IMR-90 (cell line): Measurements from ENCODE around the gene GJC2. TPM values are rescaled to one million over a fixed set of nuclear protein-coding genes. Genes with fewer than 3 reads are reported as not detected.

Experiments used
- ATAC-seq: fragments of 200-7000 bp; cut with Tn5 transposase; 2 replicates; pipeline ENCODE4 v1.9.1; 2020; ENCODE audit warnings: low read depth, mild to moderate bottlenecking, moderate library complexity
- BruUV-seq: library from RNA; stranded (reverse); fragments of 400-500 nt; replicated peaks from 2 replicates; lab custom pipeline; 2021; lab: Mats Ljungman, UMichigan
- CTCF ChIA-PET: fragments of 300-600 bp; formaldehyde crosslinking; extraction: SDS; loops from one replicate; lab custom pipeline; 2021; ENCODE audit warnings: antibody characterized with exemption; lab: Yijun Ruan, JAX
- POLR2A ChIA-PET: fragments of 300-600 bp; sonication (Branson Sonifier 250); formaldehyde crosslinking; loops from one replicate; lab custom pipeline; 2022; ENCODE audit warnings: antibody characterized with exemption; ENCODE audit not compliant: unreplicated experiment; lab: Charles Lee
- DNase-seq: peaks from one replicate; pipeline ENCODE4 v3.0.0; 2013
- H2AFZ ChIP-seq: replicated peaks from 2 replicates; pipeline ENCODE3; 2013; ENCODE audit warnings: low read length, mild to moderate bottlenecking; ENCODE audit not compliant: poor library complexity
- H2AK5ac ChIP-seq: 2 replicates; pipeline ENCODE4 v1.6.1; 2013; ENCODE audit warnings: low read depth, low read length, inconsistent platforms
- H2AK9ac ChIP-seq: replicated peaks from 2 replicates; pipeline ENCODE3; 2013; ENCODE audit warnings: mild to moderate bottlenecking, low read depth, low read length, moderate library complexity; ENCODE audit not compliant: poor library complexity
- H2BK120ac ChIP-seq: 2 replicates; pipeline ENCODE4 v1.6.1; 2013; ENCODE audit warnings: low read depth, low read length, inconsistent platforms
- H2BK15ac ChIP-seq: 3 replicates; pipeline ENCODE4 v1.6.1; 2013; ENCODE audit warnings: low read depth, low read length, inconsistent platforms
- H2BK20ac ChIP-seq: 2 replicates; pipeline ENCODE4 v1.6.1; 2013; ENCODE audit warnings: low read depth, mild to moderate bottlenecking, inconsistent platforms, low read length, moderate library complexity
- H2BK5ac ChIP-seq: 2 replicates; pipeline ENCODE4 v1.6.1; 2013; ENCODE audit warnings: mild to moderate bottlenecking, low read depth, low read length, inconsistent platforms; ENCODE audit not compliant: poor library complexity, severe bottlenecking
- H3K14ac ChIP-seq: replicated peaks from 2 replicates; pipeline ENCODE4 v1.6.1; 2013; ENCODE audit warnings: low read depth, low read length, inconsistent platforms
- H3K18ac ChIP-seq: 2 replicates; pipeline ENCODE4 v1.6.1; 2013; ENCODE audit warnings: low read depth, low read length, control low read depth
- H3K23ac ChIP-seq: 2 replicates; pipeline ENCODE4 v1.6.1; 2013; ENCODE audit warnings: low read depth, low read length, inconsistent platforms
- H3K27ac ChIP-seq: 2 replicates; pipeline ENCODE4 v1.5.1; 2013; ENCODE audit warnings: mild to moderate bottlenecking, control low read depth, low read length; ENCODE audit not compliant: insufficient read depth
- H3K27me3 ChIP-seq: 2 replicates; pipeline ENCODE4 v1.6.1; 2013; ENCODE audit warnings: low read length; ENCODE audit not compliant: control insufficient read depth, insufficient read depth
- H3K36me3 ChIP-seq: 2 replicates; pipeline ENCODE4 v1.6.1; 2013; ENCODE audit warnings: low read length, mixed read lengths; ENCODE audit not compliant: control insufficient read depth, insufficient read depth
- H3K4ac ChIP-seq: 2 replicates; pipeline ENCODE4 v1.6.1; 2013; ENCODE audit warnings: low read depth, low read length, inconsistent platforms
- H3K4me1 ChIP-seq: 2 replicates; pipeline ENCODE4 v1.6.1; 2013; ENCODE audit warnings: low read length, mixed read lengths; ENCODE audit not compliant: control insufficient read depth, insufficient read depth
- H3K4me2 ChIP-seq: 2 replicates; pipeline ENCODE4 v1.6.1; 2013; ENCODE audit warnings: low read depth, mild to moderate bottlenecking, control low read depth, low read length, moderate library complexity
- H3K4me3 ChIP-seq: 2 replicates; pipeline ENCODE4 v1.5.1; 2013; ENCODE audit warnings: low read depth, mild to moderate bottlenecking, control low read depth, low read length, moderate library complexity; ENCODE audit not compliant: insufficient read depth
- H3K56ac ChIP-seq: 2 replicates; pipeline ENCODE4 v1.6.1; 2013; ENCODE audit warnings: low read length, inconsistent platforms; ENCODE audit not compliant: insufficient read depth; ENCODE audit errors: extremely low read depth
- H3K79me1 ChIP-seq, 2 experiments: 2 replicates each; pipeline ENCODE4 v1.6.1; 2013; ENCODE audit warnings: low read length in 2 of 2, inconsistent platforms in 1 of 2, low read depth in 1 of 2
- H3K9ac ChIP-seq: 2 replicates; pipeline ENCODE4 v1.6.1; 2013; ENCODE audit warnings: low read depth, low read length, control low read depth
- H3K9me1 ChIP-seq: 2 replicates; pipeline ENCODE4 v1.6.1; 2013; ENCODE audit warnings: low read length, inconsistent platforms; ENCODE audit not compliant: insufficient read depth
- H3K9me3 ChIP-seq: 2 replicates; pipeline ENCODE4 v1.6.1; 2013; ENCODE audit warnings: low read length; ENCODE audit not compliant: control insufficient read depth, insufficient read depth
- H4K20me1 ChIP-seq: 2 replicates; pipeline ENCODE4 v1.6.1; 2013; ENCODE audit warnings: low read length, inconsistent platforms; ENCODE audit not compliant: insufficient read depth
- H4K5ac ChIP-seq: 2 replicates; pipeline ENCODE4 v1.6.1; 2013; ENCODE audit warnings: mild to moderate bottlenecking, low read depth, low read length, control low read depth
- H4K8ac ChIP-seq, 2 experiments: 2 replicates each; pipeline ENCODE4 v1.6.1; 2013; ENCODE audit warnings: low read depth in 2 of 2, low read length in 2 of 2, control low read depth in 1 of 2, inconsistent platforms in 1 of 2
- H4K91ac ChIP-seq: 2 replicates; pipeline ENCODE4 v1.6.1; 2013; ENCODE audit warnings: low read depth, low read length, inconsistent platforms; ENCODE audit not compliant: insufficient read depth
- BHLHE40 ChIP-seq: fragments of 150-350 bp; IDR thresholded peaks from 2 replicates; pipeline ENCODE4 v1.6.1; 2016; ENCODE audit warnings: mild to moderate bottlenecking, low read depth, low read length
- CEBPB ChIP-seq: IDR thresholded peaks from 2 replicates; pipeline ENCODE4 v1.6.1; 2012; ENCODE audit warnings: low read depth, low read length, improper control_type of control experiment
- MAFK ChIP-seq: IDR thresholded peaks from 2 replicates; pipeline ENCODE4 v1.6.1; 2012; ENCODE audit warnings: low read depth, low read length, improper control_type of control experiment
- MXI1 ChIP-seq: IDR thresholded peaks from 2 replicates; pipeline ENCODE4 v1.6.1; 2012; ENCODE audit warnings: low read depth, mild to moderate bottlenecking, low read length, moderate library complexity, borderline replicate concordance
- NFE2L2 ChIP-seq: fragments of 150-350 bp; IDR thresholded peaks from 2 replicates; pipeline ENCODE4 v1.6.1; 2016; ENCODE audit warnings: low read depth, mild to moderate bottlenecking, low read length
- POLR2A ChIP-seq: IDR thresholded peaks from 2 replicates; pipeline ENCODE4 v1.6.1; 2012; ENCODE audit warnings: mild to moderate bottlenecking, low read depth, low read length
- RAD21 ChIP-seq: IDR thresholded peaks from 2 replicates; pipeline ENCODE4 v1.6.1; 2012; ENCODE audit warnings: low read length, improper control_type of control experiment
- RFX5 ChIP-seq: IDR thresholded peaks from 2 replicates; pipeline ENCODE4 v1.8.0; 2012; ENCODE audit warnings: low read depth, mild to moderate bottlenecking, low read length, moderate library complexity
- WGBS, 2 experiments: methylation state at CpG; one replicate each; pipeline versions ENCODE4 v1.1.5 to v1.1.7; 2013; ENCODE audit warnings: missing lambda C conversion rate in 2 of 2; ENCODE audit not compliant: insufficient read length in 1 of 2; ENCODE audit errors: extremely low coverage in 2 of 2; 5-methylcytosine and 5-hydroxymethylcytosine counted together
- dilution Hi-C: fragments of 300-500 bp; cut with HindIII; formaldehyde crosslinking; loops from one replicate; pipeline ENCODE4 v1.14.3; 2018; ENCODE audit warnings: low sequenced_read_pairs; ENCODE audit not compliant: unreplicated experiment
- in situ Hi-C: fragments of 300-500 bp; cut with MboI; formaldehyde crosslinking; loops from 3 replicates; pipeline ENCODE4 v1.14.3; 2019; ENCODE audit warnings: low sequenced_read_pairs, inconsistent platforms, mixed read lengths
- intact Hi-C: fragments of 100-400 bp; cut with micrococcal nuclease; formaldehyde crosslinking; loops from 2 replicates; pipeline ENCODE4 v1.10.0; 2022
- polyA plus RNA-seq, 3 experiments: library from polyadenylated mRNA; depleted of rRNA; stranded (reverse); fragments of >200 nt; gene quantifications; 2 replicates each; pipeline ENCODE4 v1.2.3, GENCODE V29; 2012; ENCODE audit warnings: low replicate concordance in 1 of 3
- total RNA-seq: library from RNA; depleted of rRNA; stranded (reverse); fragments of >200 nt; gene quantifications from 2 replicates; pipeline ENCODE4 v1.2.3, GENCODE V29; 2012
- TF ChIP-seq, protein P1 (sequence below): conservative IDR thresholded peaks from 2 replicates; pipeline ENCODE4 v1.5.1; 2012; ENCODE audit warnings: mild to moderate bottlenecking, low read depth, low read length, improper control_type of control experiment
- TF ChIP-seq, protein P2 (sequence below): fragments of 150-350 bp; IDR thresholded peaks from 2 replicates; pipeline ENCODE4 v1.6.1; 2016; ENCODE audit warnings: low read depth, mild to moderate bottlenecking, low read length, moderate library complexity, borderline replicate concordance

GJC2 gene
- total and polyA plus RNA-seq, 2 of the 4 experiments (the other 2 are of a cell fraction) = 1.1 to 1.7 TPM

DNA sequence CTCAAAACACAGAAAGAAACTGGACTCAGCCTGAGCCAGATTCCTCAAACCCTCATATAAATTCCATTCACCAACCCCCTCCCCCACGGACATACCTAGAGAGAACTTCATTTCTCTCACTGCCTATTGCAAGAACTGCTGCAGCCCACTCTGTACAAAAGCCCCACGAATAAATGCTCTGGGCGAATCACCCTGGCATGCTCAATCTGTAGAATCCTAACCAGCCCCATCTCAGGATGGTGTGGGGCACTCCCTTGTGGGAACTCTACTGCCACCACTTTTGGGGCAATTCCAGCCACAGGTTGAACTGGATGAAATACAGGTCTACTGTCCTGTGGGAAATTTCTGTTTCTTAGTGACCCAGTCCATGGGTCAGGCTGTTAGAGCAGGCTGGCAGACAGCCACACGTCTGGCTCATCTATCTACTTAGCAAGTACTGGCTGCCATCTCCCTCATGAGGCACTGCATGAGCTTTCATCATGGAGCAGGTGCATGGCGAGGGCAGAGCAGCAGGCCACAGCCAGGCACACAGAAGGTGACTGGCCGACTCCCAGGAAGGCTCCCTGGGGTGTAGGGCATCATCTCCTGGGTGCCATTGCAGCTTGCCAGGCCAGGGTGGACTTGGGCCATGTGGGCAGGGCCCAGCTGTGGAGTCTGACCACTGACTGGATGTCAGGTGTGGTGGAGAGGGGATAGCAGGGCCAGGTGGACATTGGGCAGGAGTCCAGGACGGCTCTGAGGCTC lies 45.0 kb upstream of the GJC2 start:
- H2BK20ac ChIP-seq = no peak overlapping the region
- H3K27me3 ChIP-seq = no peaks in the 10 kb centered on the region
- H3K23ac ChIP-seq = no peak overlapping the region
- dilution Hi-C loops = no loop called here
- no peak overlapping the region for H2AK5ac ChIP-seq
- in situ Hi-C loops = no loop called here
- H2AFZ ChIP-seq = peak overlapping the region; percentile 38
- H4K8ac ChIP-seq = no peak overlapping the region; a peak in 1 of 4 replicates
- no peak overlapping the region for H2BK120ac ChIP-seq
- H3K9me3 ChIP-seq = no peaks in the 10 kb centered on the region
- H4K91ac ChIP-seq = no peak overlapping the region
- no peak overlapping the region for H3K4me3 ChIP-seq
- no peak for ATAC-seq
- no peak overlapping the region for H4K5ac ChIP-seq
- 100% methylated on average over 1 of the region's 7 CpGs; no CpG with 5 or more reads in 1 of the 2 experiments for WGBS, 2 experiments
- no peak overlapping the region for H2BK15ac ChIP-seq
- H3K18ac ChIP-seq = no peak overlapping the region
- H3K4ac ChIP-seq = no peak overlapping the region
- H3K4me1 ChIP-seq = peaks cover 10% of the 10 kb centered on the region
- intact Hi-C loops = loop anchor here (5.0 kb wide), 1 partner anchor 38 kb away; the partner anchor contains the start of gene GUK1
- no peak overlapping the region for H2BK5ac ChIP-seq
- H3K36me3 ChIP-seq = peaks cover 25% of the 10 kb centered on the region
- H3K9me1 ChIP-seq = peaks cover 10% of the 10 kb centered on the region
- no peak for DNase-seq
- no TSS peak for BruUV-seq
- H3K4me2 ChIP-seq = no peak overlapping the region
- H3K79me1 ChIP-seq = peaks cover 13 to 53% of the 10 kb centered on the region in 2 experiments; a peak in 3 of 4 replicates
- CTCF ChIA-PET = no interaction called here
- no peak overlapping the region for H3K56ac ChIP-seq
- peaks cover 22% of the 10 kb centered on the region for H4K20me1 ChIP-seq
- no peak for TF ChIP-seq NFE2L2
- TF ChIP-seq BHLHE40 = no peak
- no peak for TF ChIP-seq RAD21
- TF ChIP-seq MXI1 = no peak
- no peak for TF ChIP-seq MAFK
- TF ChIP-seq RFX5 = no peak
- TF ChIP-seq, protein P1, sequence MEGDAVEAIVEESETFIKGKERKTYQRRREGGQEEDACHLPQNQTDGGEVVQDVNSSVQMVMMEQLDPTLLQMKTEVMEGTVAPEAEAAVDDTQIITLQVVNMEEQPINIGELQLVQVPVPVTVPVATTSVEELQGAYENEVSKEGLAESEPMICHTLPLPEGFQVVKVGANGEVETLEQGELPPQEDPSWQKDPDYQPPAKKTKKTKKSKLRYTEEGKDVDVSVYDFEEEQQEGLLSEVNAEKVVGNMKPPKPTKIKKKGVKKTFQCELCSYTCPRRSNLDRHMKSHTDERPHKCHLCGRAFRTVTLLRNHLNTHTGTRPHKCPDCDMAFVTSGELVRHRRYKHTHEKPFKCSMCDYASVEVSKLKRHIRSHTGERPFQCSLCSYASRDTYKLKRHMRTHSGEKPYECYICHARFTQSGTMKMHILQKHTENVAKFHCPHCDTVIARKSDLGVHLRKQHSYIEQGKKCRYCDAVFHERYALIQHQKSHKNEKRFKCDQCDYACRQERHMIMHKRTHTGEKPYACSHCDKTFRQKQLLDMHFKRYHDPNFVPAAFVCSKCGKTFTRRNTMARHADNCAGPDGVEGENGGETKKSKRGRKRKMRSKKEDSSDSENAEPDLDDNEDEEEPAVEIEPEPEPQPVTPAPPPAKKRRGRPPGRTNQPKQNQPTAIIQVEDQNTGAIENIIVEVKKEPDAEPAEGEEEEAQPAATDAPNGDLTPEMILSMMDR = no peak
- TF ChIP-seq, protein P2, sequence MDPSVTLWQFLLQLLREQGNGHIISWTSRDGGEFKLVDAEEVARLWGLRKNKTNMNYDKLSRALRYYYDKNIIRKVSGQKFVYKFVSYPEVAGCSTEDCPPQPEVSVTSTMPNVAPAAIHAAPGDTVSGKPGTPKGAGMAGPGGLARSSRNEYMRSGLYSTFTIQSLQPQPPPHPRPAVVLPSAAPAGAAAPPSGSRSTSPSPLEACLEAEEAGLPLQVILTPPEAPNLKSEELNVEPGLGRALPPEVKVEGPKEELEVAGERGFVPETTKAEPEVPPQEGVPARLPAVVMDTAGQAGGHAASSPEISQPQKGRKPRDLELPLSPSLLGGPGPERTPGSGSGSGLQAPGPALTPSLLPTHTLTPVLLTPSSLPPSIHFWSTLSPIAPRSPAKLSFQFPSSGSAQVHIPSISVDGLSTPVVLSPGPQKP = no peak
- TF ChIP-seq CEBPB = no peak
- TF ChIP-seq POLR2A = no peak
- no peak overlapping the region for H3K9ac ChIP-seq
- POLR2A ChIA-PET = no interaction called here
- no peak overlapping the region for H3K27ac ChIP-seq
- H2AK9ac ChIP-seq = no peak overlapping the region
- H3K14ac ChIP-seq = no peak overlapping the region
